H7 (cell line): Measurements from ENCODE around the gene GARIN5A. TPM values are rescaled to one million over a fixed set of nuclear protein-coding genes. Genes with fewer than 3 reads are reported as not detected.

Experiments used
- DNase-seq: peaks from one replicate; pipeline ENCODE4 v3.0.0; 2012
- H3K27me3 ChIP-seq: 2 replicates; pipeline ENCODE4 v1.6.0; 2011; ENCODE audit warnings: mild to moderate bottlenecking, low read length; ENCODE audit not compliant: control insufficient read depth, insufficient read depth
- H3K36me3 ChIP-seq: replicated peaks from 2 replicates; pipeline ENCODE4 v1.5.1; 2011; ENCODE audit warnings: low read length; ENCODE audit not compliant: control insufficient read depth, insufficient read depth
- H3K4me3 ChIP-seq: 2 replicates; pipeline ENCODE4 v1.5.1; 2011; ENCODE audit warnings: low read depth, mild to moderate bottlenecking, control low read depth, low read length, moderate library complexity; ENCODE audit not compliant: insufficient read depth
- total RNA-seq: library from RNA; depleted of rRNA; stranded (reverse); fragments of >200 nt; shearing (Covaris generic); gene quantifications from 2 replicates; pipeline ENCODE4 v1.2.3, GENCODE V29; 2014; rRNA removed

GARIN5A gene
- total RNA-seq = 4.5 and 8.1 TPM in 2 replicates

- peaks cover 11% of the 10 kb centered on the region for H3K36me3 ChIP-seq
- no peaks in the 10 kb centered on the region for H3K27me3 ChIP-seq
- peak within 1 kb of the TSS; percentile 92 for H3K4me3 ChIP-seq
- peak; percentile 100 for DNase-seq
Observed at GRCh38 chr19:50476224-50476906, at the start of gene GARIN5A, which contains the start of gene EMC10. Gene GARIN5A, minus strand, starts transcription at chr19:50476848. Its CDS starts 460 bp downstream, at chr19:50476388. Gene EMC10, plus strand, starts transcription at chr19:50476507. Its CDS starts 38 bp downstream, at chr19:50476545.

- peak; percentile 23 for DNase-seq
- Histone ChIP-seq H3K36me3 (no peaks in the 10 kb centered on the region), H3K27me3 (no peaks in the 10 kb centered on the region), H3K4me3 (no peak overlapping the region)
Observed at GRCh38 chr19:50522881-50523280, 46.2 kb upstream of the GARIN5A start.

- DNase-seq = no peak
- Histone ChIP-seq H3K27me3 (no peaks in the 10 kb centered on the region), H3K36me3 (no peaks in the 10 kb centered on the region), H3K4me3 (no peak overlapping the region)
Observed at GRCh38 chr19:50520822-50521465, 44.3 kb upstream of the GARIN5A start.

GRCh38 chr19:50519006-50519575 lies 42.4 kb upstream of the GARIN5A start:
- Histone ChIP-seq H3K27me3 (no peaks in the 10 kb centered on the region; the same call in 1 of the 2 replicates), H3K36me3 (no peaks in the 10 kb centered on the region), H3K4me3 (no peak overlapping the region)
- DNase-seq = peak; percentile 28

- peak; percentile 91 for DNase-seq
- no peaks in the 10 kb centered on the region; the same call in 1 of the 2 replicates for H3K27me3 ChIP-seq
- H3K4me3 ChIP-seq = no peak overlapping the region
- H3K36me3 ChIP-seq = no peaks in the 10 kb centered on the region
Observed at GRCh38 chr19:50518091-50519005, 41.7 kb upstream of the GARIN5A start.

GRCh38 chr19:50517704-50518075 lies 41.0 kb upstream of the GARIN5A start:
- no peak overlapping the region for H3K4me3 ChIP-seq
- H3K27me3 ChIP-seq = no peaks in the 10 kb centered on the region; the same call in 1 of the 2 replicates
- DNase-seq = no peak
- no peaks in the 10 kb centered on the region for H3K36me3 ChIP-seq

- Histone ChIP-seq H3K4me3 (peak overlapping the region; percentile 5; the same call in 1 of the 2 replicates), H3K27me3 (no peaks in the 10 kb centered on the region; the same call in 1 of the 2 replicates), H3K36me3 (no peaks in the 10 kb centered on the region)
- peak; percentile 71 for DNase-seq
Observed at GRCh38 chr19:50516964-50517703, 40.5 kb upstream of the GARIN5A start.

- DNase-seq = peak; percentile 56
- H3K4me3 ChIP-seq = peak overlapping the region; percentile 2; the same call in 1 of the 2 replicates
- no peaks in the 10 kb centered on the region; the same call in 1 of the 2 replicates for H3K27me3 ChIP-seq
- no peaks in the 10 kb centered on the region for H3K36me3 ChIP-seq
Observed at GRCh38 chr19:50516456-50516855, 39.8 kb upstream of the GARIN5A start.

GRCh38 chr19:50515168-50515561 lies 38.5 kb upstream of the GARIN5A start:
- no peak overlapping the region for H3K4me3 ChIP-seq
- no peaks in the 10 kb centered on the region for H3K36me3 ChIP-seq
- H3K27me3 ChIP-seq = no peaks in the 10 kb centered on the region; the same call in 1 of the 2 replicates
- DNase-seq = no peak

- DNase-seq = peak; percentile 75
- Histone ChIP-seq H3K36me3 (no peaks in the 10 kb centered on the region), H3K27me3 (no peaks in the 10 kb centered on the region; the same call in 1 of the 2 replicates), H3K4me3 (no peak overlapping the region)
Observed at GRCh38 chr19:50514346-50515167, 37.9 kb upstream of the GARIN5A start.

GRCh38 chr19:50513746-50514345 lies 37.2 kb upstream of the GARIN5A start, which contains the start of gene ASPDH:
Gene ASPDH, minus strand, starts transcription at chr19:50513913. Its CDS starts 90 bp downstream, at chr19:50513823.
- H3K36me3 ChIP-seq = no peaks in the 10 kb centered on the region
- H3K27me3 ChIP-seq = no peaks in the 10 kb centered on the region; the same call in 1 of the 2 replicates
- peak; percentile 77 for DNase-seq
- H3K4me3 ChIP-seq = no peak within 1 kb of the TSS

GRCh38 chr19:50512999-50513745 lies 36.5 kb upstream of the GARIN5A start:
- DNase-seq = peak; percentile 33
- no peaks in the 10 kb centered on the region; the same call in 1 of the 2 replicates for H3K27me3 ChIP-seq
- H3K36me3 ChIP-seq = no peaks in the 10 kb centered on the region
- no peak overlapping the region for H3K4me3 ChIP-seq
